SK-N-SH treated with all-trans-retinoic acid at 6 μM for 48 hours (cell line): ENCODE data around the gene MACF1.

Experiments used
- ATAC-seq: fragments of 200-7000 bp; cut with Tn5 transposase; 3 replicates; pipeline ENCODE4 v1.9.1; 2020; ENCODE audit warnings: mild to moderate bottlenecking, moderate library complexity
- ARNTL ChIP-seq: fragments of 450-650 bp; formaldehyde crosslinking; IDR thresholded peaks from 2 replicates; pipeline ENCODE4 v1.5.0; 2020; ENCODE audit warnings: low read depth, mild to moderate bottlenecking, moderate library complexity, borderline replicate concordance
- BACH2 ChIP-seq: fragments of 250-450 bp; sonication (Bioruptor Pico); IDR thresholded peaks from 2 replicates; pipeline ENCODE4 v1.9.0; 2021; ENCODE audit warnings: mild to moderate bottlenecking, borderline replicate concordance
- CSDC2 ChIP-seq: fragments of 250-450 bp; sonication (Bioruptor Pico); IDR thresholded peaks from 2 replicates; pipeline ENCODE4 v1.5.0; 2020; ENCODE audit warnings: mild to moderate bottlenecking, moderate library complexity
- CSRNP3 ChIP-seq: fragments of 250-450 bp; sonication (Bioruptor Pico); IDR thresholded peaks from 2 replicates; pipeline ENCODE4 v1.5.1; 2021; ENCODE audit warnings: mild to moderate bottlenecking, moderate library complexity
- ESRRG ChIP-seq: fragments of 250-450 bp; sonication (Bioruptor Pico); IDR thresholded peaks from 2 replicates; pipeline ENCODE4 v1.6.1; 2021; ENCODE audit warnings: mild to moderate bottlenecking
- GLIS3 ChIP-seq: fragments of 250-450 bp; sonication (Bioruptor Pico); IDR thresholded peaks from 2 replicates; pipeline ENCODE4 v1.5.0; 2020; ENCODE audit warnings: mild to moderate bottlenecking, moderate library complexity
- ISL1 ChIP-seq: fragments of 250-450 bp; sonication (Bioruptor Pico); IDR thresholded peaks from 2 replicates; pipeline ENCODE4 v2.1.2; 2022; ENCODE audit warnings: mild to moderate bottlenecking, moderate library complexity
- OSR1 ChIP-seq: fragments of 250-450 bp; sonication (Bioruptor Pico); IDR thresholded peaks from 2 replicates; pipeline ENCODE4 v1.8.0; 2022; ENCODE audit warnings: moderate library complexity, mild to moderate bottlenecking, inconsistent platforms
- PPARA ChIP-seq: fragments of 250-450 bp; sonication (Bioruptor Pico); IDR thresholded peaks from 2 replicates; pipeline ENCODE4 v1.5.0; 2020; ENCODE audit warnings: mild to moderate bottlenecking, borderline replicate concordance
- RARB ChIP-seq: fragments of 250-450 bp; sonication (Bioruptor Pico); IDR thresholded peaks from 2 replicates; pipeline ENCODE4 v1.8.0; 2021; ENCODE audit warnings: mild to moderate bottlenecking, moderate library complexity
- SNAI2 ChIP-seq: fragments of 250-450 bp; sonication (Bioruptor Pico); IDR thresholded peaks from 2 replicates; pipeline ENCODE4 v1.5.0; 2020; ENCODE audit warnings: mild to moderate bottlenecking, moderate library complexity
- TCF4 ChIP-seq: fragments of 250-450 bp; sonication (Bioruptor Pico); IDR thresholded peaks from 2 replicates; pipeline ENCODE4 v1.8.0; 2021; ENCODE audit warnings: mild to moderate bottlenecking, moderate library complexity, borderline replicate concordance
- TOX ChIP-seq: fragments of 250-450 bp; sonication (Bioruptor Pico); IDR thresholded peaks from 2 replicates; pipeline ENCODE4 v1.8.0; 2021; ENCODE audit warnings: mild to moderate bottlenecking, moderate library complexity, borderline replicate concordance
- TSHZ2 ChIP-seq: fragments of 250-450 bp; sonication (Bioruptor Pico); IDR thresholded peaks from 2 replicates; pipeline ENCODE4 v1.5.0; 2020; ENCODE audit warnings: mild to moderate bottlenecking, moderate library complexity
- ZC3H10 ChIP-seq: fragments of 250-450 bp; sonication (Bioruptor Pico); IDR thresholded peaks from 2 replicates; pipeline ENCODE4 v1.5.1; 2021; ENCODE audit warnings: mild to moderate bottlenecking, moderate library complexity
- ZFP30 ChIP-seq: fragments of 450-650 bp; formaldehyde crosslinking; IDR thresholded peaks from 2 replicates; pipeline ENCODE4 v1.5.0; 2022; ENCODE audit warnings: mild to moderate bottlenecking, moderate library complexity
- ZNF565 ChIP-seq: fragments of 450-650 bp; formaldehyde crosslinking; conservative IDR thresholded peaks from 2 replicates; pipeline ENCODE4 v1.5.0; 2020; ENCODE audit warnings: low read depth, mild to moderate bottlenecking, moderate library complexity
- ZNF70 ChIP-seq: fragments of 450-650 bp; formaldehyde crosslinking; IDR thresholded peaks from 2 replicates; pipeline ENCODE4 v1.5.0; 2020; ENCODE audit warnings: mild to moderate bottlenecking, moderate library complexity
- ZNF8 ChIP-seq: fragments of 450-650 bp; formaldehyde crosslinking; IDR thresholded peaks from 2 replicates; pipeline ENCODE4 v1.5.0; 2020; ENCODE audit warnings: mild to moderate bottlenecking, moderate library complexity
- TF ChIP-seq, protein P1 (sequence below): fragments of 250-450 bp; sonication (Bioruptor Pico); IDR thresholded peaks from 2 replicates; pipeline ENCODE4 v1.8.0; 2021; ENCODE audit warnings: low read depth, mild to moderate bottlenecking, moderate library complexity, borderline replicate concordance
- TF ChIP-seq, protein P2 (sequence below): fragments of 250-450 bp; sonication (Bioruptor Pico); IDR thresholded peaks from 2 replicates; pipeline ENCODE4 v1.8.0; 2020; ENCODE audit warnings: mild to moderate bottlenecking, moderate library complexity, borderline replicate concordance
- TF ChIP-seq, protein P3 (sequence below): fragments of 250-450 bp; sonication (Bioruptor Pico); IDR thresholded peaks from 2 replicates; pipeline ENCODE4 v1.5.1; 2020; ENCODE audit warnings: low read depth, mild to moderate bottlenecking, moderate library complexity

Gene MACF1

DNA sequence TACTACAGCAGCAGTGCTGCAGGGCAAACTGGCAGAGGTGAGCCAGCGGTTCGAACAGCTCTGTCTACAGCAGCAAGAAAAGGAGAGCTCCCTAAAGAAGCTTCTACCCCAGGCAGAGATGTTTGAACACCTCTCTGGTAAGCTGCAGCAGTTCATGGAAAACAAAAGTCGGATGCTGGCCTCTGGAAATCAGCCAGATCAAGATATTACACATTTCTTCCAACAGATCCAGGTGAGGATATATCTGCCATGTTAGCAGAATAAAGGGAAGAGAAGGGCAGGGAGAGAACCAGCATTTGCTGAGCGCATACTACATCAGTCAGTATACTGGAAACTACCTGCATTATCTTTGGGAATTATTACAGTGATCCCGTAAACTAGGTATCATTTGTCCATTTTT, 157.0 kb downstream of the MACF1 start:
- TF ChIP-seq GLIS3 (CRISPR knock-in tag): no peak
- no peak for TF ChIP-seq ZNF565 (CRISPR knock-in tag)
- TF ChIP-seq TOX (CRISPR knock-in tag): no peak
- TF ChIP-seq TCF4 (CRISPR knock-in tag): no peak
- no peak for TF ChIP-seq ZC3H10 (CRISPR knock-in tag)
- TF ChIP-seq OSR1: no peak
- no peak for TF ChIP-seq RARB (CRISPR knock-in tag)
- TF ChIP-seq, protein P1, sequence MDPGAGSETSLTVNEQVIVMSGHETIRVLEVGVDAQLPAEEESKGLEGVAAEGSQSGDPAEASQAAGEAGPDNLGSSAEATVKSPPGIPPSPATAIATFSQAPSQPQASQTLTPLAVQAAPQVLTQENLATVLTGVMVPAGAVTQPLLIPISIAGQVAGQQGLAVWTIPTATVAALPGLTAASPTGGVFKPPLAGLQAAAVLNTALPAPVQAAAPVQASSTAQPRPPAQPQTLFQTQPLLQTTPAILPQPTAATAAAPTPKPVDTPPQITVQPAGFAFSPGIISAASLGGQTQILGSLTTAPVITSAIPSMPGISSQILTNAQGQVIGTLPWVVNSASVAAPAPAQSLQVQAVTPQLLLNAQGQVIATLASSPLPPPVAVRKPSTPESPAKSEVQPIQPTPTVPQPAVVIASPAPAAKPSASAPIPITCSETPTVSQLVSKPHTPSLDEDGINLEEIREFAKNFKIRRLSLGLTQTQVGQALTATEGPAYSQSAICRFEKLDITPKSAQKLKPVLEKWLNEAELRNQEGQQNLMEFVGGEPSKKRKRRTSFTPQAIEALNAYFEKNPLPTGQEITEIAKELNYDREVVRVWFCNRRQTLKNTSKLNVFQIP (CRISPR knock-in tag): no peak
- TF ChIP-seq BACH2: no peak
- no peak for TF ChIP-seq ZFP30 (CRISPR knock-in tag)
- TF ChIP-seq ARNTL: no peak
- TF ChIP-seq CSRNP3: no peak
- TF ChIP-seq TSHZ2 (CRISPR knock-in tag): no peak
- no peak for TF ChIP-seq ZNF70 (CRISPR knock-in tag)
- TF ChIP-seq ZNF8 (CRISPR knock-in tag): no peak
- no peak for TF ChIP-seq ISL1 (CRISPR knock-in tag)
- no peak for TF ChIP-seq ESRRG
- TF ChIP-seq, protein P2, sequence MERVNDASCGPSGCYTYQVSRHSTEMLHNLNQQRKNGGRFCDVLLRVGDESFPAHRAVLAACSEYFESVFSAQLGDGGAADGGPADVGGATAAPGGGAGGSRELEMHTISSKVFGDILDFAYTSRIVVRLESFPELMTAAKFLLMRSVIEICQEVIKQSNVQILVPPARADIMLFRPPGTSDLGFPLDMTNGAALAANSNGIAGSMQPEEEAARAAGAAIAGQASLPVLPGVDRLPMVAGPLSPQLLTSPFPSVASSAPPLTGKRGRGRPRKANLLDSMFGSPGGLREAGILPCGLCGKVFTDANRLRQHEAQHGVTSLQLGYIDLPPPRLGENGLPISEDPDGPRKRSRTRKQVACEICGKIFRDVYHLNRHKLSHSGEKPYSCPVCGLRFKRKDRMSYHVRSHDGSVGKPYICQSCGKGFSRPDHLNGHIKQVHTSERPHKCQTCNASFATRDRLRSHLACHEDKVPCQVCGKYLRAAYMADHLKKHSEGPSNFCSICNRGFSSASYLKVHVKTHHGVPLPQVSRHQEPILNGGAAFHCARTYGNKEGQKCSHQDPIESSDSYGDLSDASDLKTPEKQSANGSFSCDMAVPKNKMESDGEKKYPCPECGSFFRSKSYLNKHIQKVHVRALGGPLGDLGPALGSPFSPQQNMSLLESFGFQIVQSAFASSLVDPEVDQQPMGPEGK (CRISPR knock-in tag): no peak
- TF ChIP-seq SNAI2 (CRISPR knock-in tag): no peak
- ATAC-seq: no peak

DNA sequence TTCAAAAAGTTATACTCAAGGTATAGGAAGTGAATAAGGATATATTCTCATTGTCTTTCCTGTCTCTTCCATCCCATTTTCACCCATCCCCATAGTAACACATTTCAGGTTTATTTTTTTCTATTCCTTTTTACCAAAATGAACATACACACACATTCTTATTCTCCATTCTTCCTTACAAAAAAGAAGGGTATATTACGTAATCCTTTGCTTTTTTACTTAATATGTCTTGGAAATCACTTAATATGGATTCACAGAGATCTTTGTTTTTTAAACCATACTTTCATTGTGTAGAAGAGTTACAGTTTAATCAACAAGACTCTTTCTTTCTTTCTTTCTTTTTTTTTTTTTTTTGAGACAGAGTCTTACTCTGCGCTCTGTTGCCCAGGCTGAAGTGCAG, 158.8 kb downstream of the MACF1 start:
- no peak for ATAC-seq
- TF ChIP-seq ZC3H10 (CRISPR knock-in tag): no peak
- TF ChIP-seq PPARA: no peak
- TF ChIP-seq, protein P1 (CRISPR knock-in tag): no peak
- TF ChIP-seq, protein P3, sequence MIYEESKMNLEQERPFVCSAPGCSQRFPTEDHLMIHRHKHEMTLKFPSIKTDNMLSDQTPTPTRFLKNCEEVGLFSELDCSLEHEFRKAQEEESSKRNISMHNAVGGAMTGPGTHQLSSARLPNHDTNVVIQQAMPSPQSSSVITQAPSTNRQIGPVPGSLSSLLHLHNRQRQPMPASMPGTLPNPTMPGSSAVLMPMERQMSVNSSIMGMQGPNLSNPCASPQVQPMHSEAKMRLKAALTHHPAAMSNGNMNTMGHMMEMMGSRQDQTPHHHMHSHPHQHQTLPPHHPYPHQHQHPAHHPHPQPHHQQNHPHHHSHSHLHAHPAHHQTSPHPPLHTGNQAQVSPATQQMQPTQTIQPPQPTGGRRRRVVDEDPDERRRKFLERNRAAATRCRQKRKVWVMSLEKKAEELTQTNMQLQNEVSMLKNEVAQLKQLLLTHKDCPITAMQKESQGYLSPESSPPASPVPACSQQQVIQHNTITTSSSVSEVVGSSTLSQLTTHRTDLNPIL: no peak
- TF ChIP-seq CSRNP3: no peak
- TF ChIP-seq ESRRG: no peak
- TF ChIP-seq ZFP30 (CRISPR knock-in tag): no peak
- TF ChIP-seq ZNF8 (CRISPR knock-in tag): no peak
- TF ChIP-seq ISL1 (CRISPR knock-in tag): no peak
- no peak for TF ChIP-seq CSDC2 (CRISPR knock-in tag)
- no peak for TF ChIP-seq OSR1
- no peak for TF ChIP-seq BACH2
- TF ChIP-seq ARNTL: no peak
- no peak for TF ChIP-seq ZNF565 (CRISPR knock-in tag)
- no peak for TF ChIP-seq GLIS3 (CRISPR knock-in tag)
- no peak for TF ChIP-seq TSHZ2 (CRISPR knock-in tag)
- TF ChIP-seq TCF4 (CRISPR knock-in tag): no peak
- TF ChIP-seq TOX (CRISPR knock-in tag): no peak
